B cell (primary cell): Measurements from ENCODE around the gene PTPN13. TPM values are rescaled to one million over a fixed set of nuclear protein-coding genes. Genes with fewer than 3 reads are reported as not detected.

Experiments
- ATAC-seq: fragments of 200-7000 bp; cut with Tn5 transposase; one replicate; pipeline ENCODE4 v1.10.0; 2021; ENCODE audit warnings: low read depth, mild to moderate bottlenecking, moderate number of reproducible peaks, moderate library complexity
- CTCF ChIA-PET: fragments of 350-600 bp; sonication (Branson Sonifier 250); formaldehyde crosslinking; loops from one replicate; lab custom pipeline; 2021; ENCODE audit warnings: antibody characterized with exemption, inconsistent platforms; lab: Charles Lee
- POLR2A ChIA-PET: fragments of 350-600 bp; sonication (Branson Sonifier 250); formaldehyde crosslinking; loops from one replicate; lab custom pipeline; 2021; ENCODE audit warnings: antibody characterized with exemption; lab: Charles Lee
- DNase-seq: peaks from one replicate; pipeline ENCODE4 v3.0.0; 2013
- H2AFZ ChIP-seq: 2 replicates; pipeline ENCODE4 v1.6.1; 2012; ENCODE audit warnings: mild to moderate bottlenecking, low read depth, low read length; ENCODE audit not compliant: insufficient read depth, poor library complexity, severe bottlenecking
- H3K27ac ChIP-seq, 2 donors: 1 replicate in 1 of 2; 2 replicates in 1 of 2; pipeline ENCODE4 v1.5.1; 2012 to 2013; ENCODE audit warnings: low read length in 2 of 2, mild to moderate bottlenecking in 2 of 2, moderate library complexity in 1 of 2
- H3K27me3 ChIP-seq, 4 experiments: fragments of 200-600 bp in 1 of 4; sonication (generic) in 1 of 4; replicated peaks in 1 of 4; 1 replicate in 2 of 4; 2 replicates in 2 of 4; pipeline versions ENCODE4 v1.6.1 to v1.7.0; 2013 to 2016; ENCODE audit warnings: low read length in 3 of 4, mild to moderate bottlenecking in 2 of 4, mixed read lengths in 1 of 4, moderate library complexity in 1 of 4; ENCODE audit not compliant: insufficient read depth in 4 of 4, control insufficient read depth in 3 of 4; ENCODE audit errors: control extremely low read depth in 1 of 4
- H3K36me3 ChIP-seq, 2 experiments: replicated peaks in 1 of 2; 1 replicate in 1 of 2; 2 replicates in 1 of 2; pipeline versions ENCODE4 v1.6.1 to v1.7.1; 2013; ENCODE audit warnings: low read length in 1 of 2; ENCODE audit not compliant: insufficient read depth in 2 of 2, control insufficient read depth in 1 of 2; ENCODE audit errors: control extremely low read depth in 1 of 2, extremely low read depth in 1 of 2
- H3K4me1 ChIP-seq, 2 donors: fragments of 200-600 bp in 1 of 2; sonication (generic) in 1 of 2; 1 replicate in 1 of 2; 2 replicates in 1 of 2; pipeline versions ENCODE4 v1.5.1 to v1.6.1; 2013 to 2017; ENCODE audit warnings: low read length in 2 of 2; ENCODE audit not compliant: control insufficient read depth in 2 of 2, insufficient read depth in 2 of 2
- H3K4me2 ChIP-seq: replicated peaks from 2 replicates; pipeline ENCODE3; 2012; ENCODE audit warnings: mild to moderate bottlenecking, low read depth, low read length; ENCODE audit not compliant: poor library complexity, severe bottlenecking
- H3K4me3 ChIP-seq, 5 experiments: fragments of 200-600 bp in 1 of 5; sonication (generic) in 1 of 5; 1 replicate in 3 of 5; 2 replicates in 2 of 5; pipeline versions ENCODE4 v1.5.1 to v1.7.0; 2011 to 2016; ENCODE audit warnings: low read length in 4 of 5, mild to moderate bottlenecking in 4 of 5, low read depth in 2 of 5, control low read depth in 1 of 5, moderate library complexity in 1 of 5; ENCODE audit not compliant: insufficient read depth in 1 of 5; ENCODE audit errors: control extremely low read depth in 1 of 5, extremely low read depth in 1 of 5
- H3K79me2 ChIP-seq: fragments of 200-600 bp; sonication (generic); one replicate; pipeline ENCODE4 v1.6.0; 2016; ENCODE audit warnings: low read length; ENCODE audit not compliant: control insufficient read depth, insufficient read depth
- H3K9ac ChIP-seq: fragments of 200-600 bp; sonication (generic); 2 replicates; pipeline ENCODE4 v1.6.1; 2017; ENCODE audit warnings: mild to moderate bottlenecking, low read length, moderate library complexity
- H3K9me3 ChIP-seq, 3 donors: one replicate each; pipeline versions ENCODE4 v1.6.1 to v1.7.1; 2013; ENCODE audit warnings: low read length in 2 of 3; ENCODE audit not compliant: control insufficient read depth in 2 of 3, insufficient read depth in 1 of 3; ENCODE audit errors: control extremely low read depth in 1 of 3
- H4K20me1 ChIP-seq: 2 replicates; pipeline ENCODE4 v1.6.0; 2012; ENCODE audit warnings: mild to moderate bottlenecking, low read length; ENCODE audit not compliant: insufficient read depth, control insufficient read depth, poor library complexity, severe bottlenecking
- H3K27ac Mint-ChIP-seq: one replicate; pipeline ENCODE4 v1.8.0; 2021; ENCODE audit warnings: mixed read lengths
- H3K27me3 Mint-ChIP-seq: one replicate; pipeline ENCODE4 v1.8.0; 2021; ENCODE audit warnings: mixed read lengths
- H3K4me1 Mint-ChIP-seq: one replicate; pipeline ENCODE4 v1.8.0; 2021; ENCODE audit warnings: mixed read lengths
- H3K4me3 Mint-ChIP-seq: one replicate; pipeline ENCODE4 v1.8.0; 2021; ENCODE audit warnings: mixed read lengths
- H3K9me3 Mint-ChIP-seq: one replicate; pipeline ENCODE4 v1.8.0; 2022; ENCODE audit warnings: mixed read lengths; ENCODE audit not compliant: insufficient read depth
- CTCF ChIP-seq: fragments of 200-600 bp; IDR thresholded peaks from one replicate; pipeline ENCODE4 v1.8.0; 2022; ENCODE audit warnings: antibody characterized with exemption, mild to moderate bottlenecking
- EZH2 ChIP-seq: IDR thresholded peaks from 2 replicates; pipeline ENCODE4 v1.6.1; 2012; ENCODE audit warnings: borderline replicate concordance, low read depth, mild to moderate bottlenecking, moderate library complexity, low read length; ENCODE audit not compliant: insufficient read depth, poor library complexity, severe bottlenecking
- WGBS: methylation state at CpG from one replicate; pipeline ENCODE4 v1.1.5; 2013; ENCODE audit warnings: missing lambda C conversion rate; ENCODE audit not compliant: insufficient coverage; 5-methylcytosine and 5-hydroxymethylcytosine counted together
- intact Hi-C: fragments of 100-400 bp; cut with micrococcal nuclease; formaldehyde crosslinking; loops from one replicate; pipeline ENCODE4 v1.10.0; 2022
- polyA plus RNA-seq: library from polyadenylated mRNA; depleted of rRNA; stranded (reverse); fragments of >200 nt; gene quantifications from 2 replicates; pipeline ENCODE4 v1.2.3, GENCODE V29; 2012
- total RNA-seq, 2 donors: library from RNA; stranded (reverse); fragments of 120-200 nt in 1 of 2; gene quantifications; 1 replicate in 1 of 2; 2 replicates in 1 of 2; pipeline versions ENCODE4 v1.2.3 to v1.2.4, GENCODE V29; 2013 to 2022

The PTPN13 gene
- total and polyA plus RNA-seq, 2 donors (not counting 1 experiment from before 2014, with no cell fraction given), result 0.91 TPM; not detected in 1

GRCh38 chr4:86825511-86825910, 231.4 kb downstream of the PTPN13 start:
- no peak overlapping the region for H2AFZ ChIP-seq
- WGBS, result 60% methylated on average over 1 of the region's 3 CpGs
- ChIA-PET CTCF (no interaction called here), POLR2A (no interaction called here)
- H3K4me2 ChIP-seq, result no peak overlapping the region
- DNase-seq (no peak), ATAC-seq (no peak)
- no peaks in the 10 kb centered on the region for H4K20me1 ChIP-seq
- H3K9me3 ChIP-seq, result no peaks in the 10 kb centered on the region
- Mint-ChIP-seq H3K27ac (no peak overlapping the region), H3K9me3 (no peaks in the 10 kb centered on the region), H3K4me1 (no peaks in the 10 kb centered on the region), H3K27me3 (peaks cover 8% of the 10 kb centered on the region), H3K4me3 (no peak overlapping the region)
- no peak overlapping the region for H3K9ac ChIP-seq
- H3K4me1 ChIP-seq, result no peaks in the 10 kb centered on the region
- no peaks in the 10 kb centered on the region for H3K36me3 ChIP-seq
- H3K79me2 ChIP-seq, result no peaks in the 10 kb centered on the region
- TF ChIP-seq CTCF, result no peak
- TF ChIP-seq EZH2, result no peak
- H3K27ac ChIP-seq, result no peak overlapping the region
- H3K4me3 ChIP-seq, result no peak overlapping the region
- H3K27me3 ChIP-seq, result no peaks in the 10 kb centered on the region
- intact Hi-C loops, result no loop called here

GRCh38 chr4:86831262-86832130, 237.4 kb downstream of the PTPN13 start:
- H3K27me3 ChIP-seq, result no peaks in the 10 kb centered on the region
- 89% methylated on average over 3 of the region's 5 CpGs for WGBS
- Mint-ChIP-seq H3K27me3 (peaks cover 11% of the 10 kb centered on the region), H3K4me1 (no peaks in the 10 kb centered on the region), H3K27ac (no peak overlapping the region), H3K4me3 (no peak overlapping the region), H3K9me3 (no peaks in the 10 kb centered on the region)
- DNase-seq (no peak), ATAC-seq (no peak)
- TF ChIP-seq EZH2, result no peak
- TF ChIP-seq CTCF, result no peak
- no peaks in the 10 kb centered on the region for H3K9me3 ChIP-seq
- ChIA-PET POLR2A (no interaction called here), CTCF (no interaction called here)
- H3K79me2 ChIP-seq, result no peaks in the 10 kb centered on the region
- no peak overlapping the region for H3K27ac ChIP-seq
- no peaks in the 10 kb centered on the region for H4K20me1 ChIP-seq
- no peaks in the 10 kb centered on the region for H3K4me1 ChIP-seq
- H3K36me3 ChIP-seq, result no peaks in the 10 kb centered on the region
- no peak overlapping the region for H2AFZ ChIP-seq
- H3K4me3 ChIP-seq, result no peak overlapping the region
- intact Hi-C loops, result no loop called here
- no peak overlapping the region for H3K9ac ChIP-seq
- no peak overlapping the region for H3K4me2 ChIP-seq
